Neuronal stem cell (in vitro differentiated cells): ENCODE measurements around the gene KRT6C.

ENCODE experiments used
- DNase-seq: peaks from one replicate; pipeline ENCODE4 v3.0.0-alpha.2; 2013; ENCODE audit warnings: low spot score
- H2AFZ ChIP-seq: one replicate; pipeline ENCODE4 v1.6.1; 2013; ENCODE audit warnings: mild to moderate bottlenecking, low read length, inconsistent platforms
- H2AK5ac ChIP-seq: 2 replicates; pipeline ENCODE4 v1.6.1; 2013; ENCODE audit warnings: low read depth, mild to moderate bottlenecking, inconsistent platforms, low read length, moderate library complexity, mixed read lengths
- H2BK120ac ChIP-seq: 2 replicates; pipeline ENCODE4 v1.6.1; 2013; ENCODE audit warnings: low read depth, mild to moderate bottlenecking, inconsistent platforms, low read length, moderate library complexity, mixed read lengths
- H2BK12ac ChIP-seq: one replicate; pipeline ENCODE4 v1.6.1; 2013; ENCODE audit warnings: low read length, inconsistent platforms
- H2BK15ac ChIP-seq: 2 replicates; pipeline ENCODE4 v1.6.1; 2013; ENCODE audit warnings: mild to moderate bottlenecking, low read length, inconsistent platforms, mixed read lengths
- H2BK5ac ChIP-seq: one replicate; pipeline ENCODE4 v1.6.1; 2013; ENCODE audit warnings: inconsistent platforms, mild to moderate bottlenecking, low read length, moderate library complexity
- H3K14ac ChIP-seq: one replicate; pipeline ENCODE4 v1.6.1; 2013; ENCODE audit warnings: low read length, inconsistent platforms
- H3K18ac ChIP-seq: 2 replicates; pipeline ENCODE4 v1.6.1; 2013; ENCODE audit warnings: low read length, inconsistent platforms
- H3K23ac ChIP-seq: 2 replicates; pipeline ENCODE4 v1.6.1; 2013; ENCODE audit warnings: low read depth, mild to moderate bottlenecking, mixed read lengths, low read length, inconsistent platforms; ENCODE audit not compliant: poor library complexity
- H3K27ac ChIP-seq: replicated peaks from 3 replicates; pipeline ENCODE4 v1.5.1; 2013; ENCODE audit warnings: low read length, inconsistent platforms
- H3K27me3 ChIP-seq, 3 experiments: 2 replicates each; pipeline ENCODE4 v1.6.1; 2013; ENCODE audit warnings: low read length in 3 of 3, mild to moderate bottlenecking in 2 of 3, inconsistent platforms in 1 of 3, low read depth in 1 of 3, mixed read lengths in 1 of 3, moderate library complexity in 1 of 3; ENCODE audit not compliant: control insufficient read depth in 3 of 3, insufficient read depth in 3 of 3
- H3K36me3 ChIP-seq, 2 donors: replicated peaks in 1 of 2; 2 replicates each; pipeline ENCODE4 v1.6.1; 2013; ENCODE audit warnings: low read length in 2 of 2; ENCODE audit not compliant: control insufficient read depth in 2 of 2, insufficient read depth in 2 of 2
- H3K4ac ChIP-seq: 2 replicates; pipeline ENCODE4 v1.6.1; 2013; ENCODE audit warnings: inconsistent platforms, mild to moderate bottlenecking, low read length, moderate library complexity
- H3K4me1 ChIP-seq, 2 donors: 1 replicate in 1 of 2; 2 replicates in 1 of 2; pipeline ENCODE4 v1.6.1; 2013; ENCODE audit warnings: low read length in 2 of 2, low read depth in 1 of 2; ENCODE audit not compliant: control insufficient read depth in 2 of 2, insufficient read depth in 1 of 2
- H3K4me2 ChIP-seq: one replicate; pipeline ENCODE4 v1.6.1; 2013; ENCODE audit warnings: mild to moderate bottlenecking, low read length, inconsistent platforms; ENCODE audit not compliant: insufficient read depth, poor library complexity, severe bottlenecking
- H3K4me3 ChIP-seq, 2 donors: 2 replicates each; pipeline ENCODE4 v1.5.1; 2013; ENCODE audit warnings: low read length in 2 of 2, mild to moderate bottlenecking in 2 of 2, inconsistent platforms in 1 of 2, moderate library complexity in 1 of 2
- H3K79me1 ChIP-seq: one replicate; pipeline ENCODE4 v1.6.1; 2013; ENCODE audit warnings: low read depth, mild to moderate bottlenecking, inconsistent platforms, low read length, moderate library complexity
- H3K9ac ChIP-seq: one replicate; pipeline ENCODE4 v1.6.1; 2013; ENCODE audit warnings: mild to moderate bottlenecking, low read depth, low read length, inconsistent platforms; ENCODE audit not compliant: poor library complexity
- H3K9me3 ChIP-seq, 2 donors: replicated peaks in 1 of 2; 2 replicates each; pipeline versions ENCODE3 to v1.6.1; 2013; ENCODE audit warnings: low read length in 2 of 2, mild to moderate bottlenecking in 2 of 2, inconsistent platforms in 1 of 2, low read depth in 1 of 2, mixed read lengths in 1 of 2, moderate library complexity in 1 of 2; ENCODE audit not compliant: control insufficient read depth in 2 of 2, insufficient read depth in 1 of 2
- H4K8ac ChIP-seq: one replicate; pipeline ENCODE4 v1.6.1; 2013; ENCODE audit warnings: low read depth, mild to moderate bottlenecking, inconsistent platforms, low read length, moderate library complexity
- H4K91ac ChIP-seq: one replicate; pipeline ENCODE4 v1.6.1; 2013; ENCODE audit warnings: low read length, low read depth, mild to moderate bottlenecking, inconsistent platforms; ENCODE audit not compliant: poor library complexity
- WGBS, 2 donors: extraction: QIAGEN DNeasy Blood & Tissue Kit; methylation state at CpG; one replicate each; pipeline ENCODE4 v1.1.7; 2013; ENCODE audit warnings: missing lambda C conversion rate in 2 of 2, mixed read lengths in 1 of 2; ENCODE audit not compliant: insufficient read length in 2 of 2, insufficient replicate concordance in 1 of 2; ENCODE audit errors: extremely low coverage in 2 of 2; 5-methylcytosine and 5-hydroxymethylcytosine counted together

The KRT6C gene

GRCh38 chr12:52425466-52425865 lies 48.1 kb downstream of the KRT6C start:
- no peak overlapping the region for H3K27ac ChIP-seq
- H4K8ac ChIP-seq = no peak overlapping the region
- no peak overlapping the region for H3K23ac ChIP-seq
- no peak overlapping the region for H2AK5ac ChIP-seq
- H3K4me2 ChIP-seq = no peak overlapping the region
- no peak overlapping the region for H3K18ac ChIP-seq
- H4K91ac ChIP-seq = no peak overlapping the region
- H3K14ac ChIP-seq = no peak overlapping the region
- no peak overlapping the region for H2BK5ac ChIP-seq
- H3K9me3 ChIP-seq = no peaks in the 10 kb centered on the region
- DNase-seq = no peak
- H3K4ac ChIP-seq = no peak overlapping the region
- H3K79me1 ChIP-seq = no peaks in the 10 kb centered on the region
- no peak overlapping the region for H2BK12ac ChIP-seq
- H3K36me3 ChIP-seq = no peaks in the 10 kb centered on the region
- H3K4me3 ChIP-seq = no peak overlapping the region
- H2BK120ac ChIP-seq = no peak overlapping the region
- H3K4me1 ChIP-seq = peaks cover 0 to 8% of the 10 kb centered on the region in 2 donors
- no peak overlapping the region for H3K9ac ChIP-seq
- peaks cover 0 to 7% (median 0%) of the 10 kb centered on the region in 3 experiments for H3K27me3 ChIP-seq
- WGBS, 2 donors = no CpG with 5 or more reads among the region's 5 CpGs
- no peak overlapping the region for H2AFZ ChIP-seq
- H2BK15ac ChIP-seq = no peak overlapping the region

- peaks cover 0 to 8% of the 10 kb centered on the region in 2 donors for H3K4me1 ChIP-seq
- H3K4me3 ChIP-seq = no peak overlapping the region
- H4K8ac ChIP-seq = no peak overlapping the region
- no peak overlapping the region for H2BK5ac ChIP-seq
- no peak overlapping the region for H4K91ac ChIP-seq
- no peaks in the 10 kb centered on the region for H3K36me3 ChIP-seq
- H2BK15ac ChIP-seq = no peak overlapping the region
- no peaks in the 10 kb centered on the region for H3K9me3 ChIP-seq
- H2BK12ac ChIP-seq = no peak overlapping the region
- peak overlapping the region; percentile 76 for H3K14ac ChIP-seq
- H3K23ac ChIP-seq = no peak overlapping the region
- H3K4ac ChIP-seq = no peak overlapping the region
- DNase-seq = no peak
- H2AFZ ChIP-seq = no peak overlapping the region
- H2BK120ac ChIP-seq = no peak overlapping the region
- WGBS, 2 donors = no CpG with 5 or more reads among the region's 11 CpGs
- no peak overlapping the region for H2AK5ac ChIP-seq
- peak overlapping the region; percentile 81 for H3K18ac ChIP-seq
- no peak overlapping the region for H3K4me2 ChIP-seq
- no peaks in the 10 kb centered on the region for H3K79me1 ChIP-seq
- H3K27me3 ChIP-seq = peaks cover 0 to 7% (median 0%) of the 10 kb centered on the region in 3 experiments
- H3K27ac ChIP-seq = no peak overlapping the region
- peak overlapping the region; percentile 36 for H3K9ac ChIP-seq
These were observed 49.7 kb downstream of the KRT6C start for GRCh38 chr12:52423661-52424500.

GRCh38 chr12:52423035-52423434 lies 50.6 kb downstream of the KRT6C start:
- Histone ChIP-seq H3K9me3 (no peaks in the 10 kb centered on the region), H3K14ac (no peak overlapping the region), H2BK12ac (no peak overlapping the region), H3K4me1 (peaks cover 0 to 8% of the 10 kb centered on the region in 2 donors), H2AK5ac (no peak overlapping the region), H3K4me3 (no peak overlapping the region), H3K9ac (no peak overlapping the region), H2BK15ac (no peak overlapping the region), H3K27ac (no peak overlapping the region), H3K23ac (no peak overlapping the region), H2BK120ac (no peak overlapping the region), H3K36me3 (no peaks in the 10 kb centered on the region), H3K27me3 (peaks cover 0 to 7% (median 0%) of the 10 kb centered on the region in 3 experiments), H3K18ac (peak overlapping the region; percentile 15), H2AFZ (no peak overlapping the region), H4K8ac (no peak overlapping the region), H2BK5ac (no peak overlapping the region), H3K4me2 (no peak overlapping the region), H3K79me1 (no peaks in the 10 kb centered on the region), H3K4ac (no peak overlapping the region), H4K91ac (no peak overlapping the region)
- WGBS, 2 donors = no CpG with 5 or more reads among the region's 6 CpGs
- DNase-seq = no peak

- Histone ChIP-seq H3K4me1 (peaks cover 0 to 15% of the 10 kb centered on the region in 2 donors), H3K9me3 (no peaks in the 10 kb centered on the region), H2AK5ac (no peak overlapping the region), H4K91ac (no peak overlapping the region), H4K8ac (no peak overlapping the region), H3K36me3 (no peaks in the 10 kb centered on the region), H3K27me3 (peaks cover 0 to 7% (median 0%) of the 10 kb centered on the region in 3 experiments), H2BK120ac (no peak overlapping the region), H3K27ac (no peak overlapping the region), H2BK5ac (no peak overlapping the region), H2AFZ (no peak overlapping the region), H3K14ac (no peak overlapping the region), H3K23ac (no peak overlapping the region), H3K79me1 (no peaks in the 10 kb centered on the region), H2BK12ac (no peak overlapping the region), H3K4me3 (no peak overlapping the region), H3K4ac (no peak overlapping the region), H3K4me2 (no peak overlapping the region), H3K9ac (no peak overlapping the region), H2BK15ac (no peak overlapping the region), H3K18ac (no peak overlapping the region)
- WGBS, 2 donors = no CpG with 5 or more reads among the region's 1 CpG
- DNase-seq = no peak
These were observed 53.9 kb downstream of the KRT6C start for GRCh38 chr12:52419656-52420055.
